Ishikawa (cell line): ENCODE results near the gene MYH15.

ENCODE experiments used
- CREB1 ChIP-seq: IDR thresholded peaks from 2 replicates; pipeline ENCODE4 v1.6.1; 2012; ENCODE audit warnings: low read depth
- EGR1 ChIP-seq: IDR thresholded peaks from 2 replicates; pipeline ENCODE4 v1.6.1; 2012
- NFIC ChIP-seq: IDR thresholded peaks from 2 replicates; pipeline ENCODE4 v1.6.1; 2012
- RAD21 ChIP-seq: IDR thresholded peaks from 2 replicates; pipeline ENCODE4 v1.6.1; 2012; ENCODE audit warnings: low read depth
- TAF1 ChIP-seq: IDR thresholded peaks from 2 replicates; pipeline ENCODE4 v1.6.1; 2012; ENCODE audit warnings: low read depth, mild to moderate bottlenecking
- YY1 ChIP-seq: IDR thresholded peaks from 2 replicates; pipeline ENCODE4 v1.6.1; 2012; ENCODE audit warnings: low read depth
- ZBTB7A ChIP-seq: IDR thresholded peaks from 2 replicates; pipeline ENCODE4 v1.6.1; 2012; ENCODE audit warnings: low read depth
- TF ChIP-seq, protein P1 (sequence below): IDR thresholded peaks from 2 replicates; pipeline ENCODE4 v1.6.1; 2012

GRCh38 chr3:108527817-108528216 lies 17.4 kb upstream of the MYH15 start:
- TF ChIP-seq NFIC (no peak), CREB1 (no peak), TAF1 (no peak), YY1 (no peak), ZBTB7A (no peak), RAD21 (no peak), EGR1 (no peak)
- TF ChIP-seq, protein P1, sequence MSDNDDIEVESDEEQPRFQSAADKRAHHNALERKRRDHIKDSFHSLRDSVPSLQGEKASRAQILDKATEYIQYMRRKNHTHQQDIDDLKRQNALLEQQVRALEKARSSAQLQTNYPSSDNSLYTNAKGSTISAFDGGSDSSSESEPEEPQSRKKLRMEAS = no peak
